GM20000 (cell line): ENCODE results near the gene USP37.

Source experiments
- DNase-seq: peaks from one replicate; pipeline ENCODE4 v3.0.0; 2012; ENCODE audit warnings: low spot score
- CTCF ChIP-seq: IDR thresholded peaks from 2 replicates; pipeline ENCODE4 v1.5.1; 2012; ENCODE audit warnings: mild to moderate bottlenecking, control low read depth; ENCODE audit errors: extremely low read depth, missing control alignments

The USP37 gene

GRCh38 chr2:218400930-218401881 is 166.9 kb downstream of the USP37 start:
- no peak for DNase-seq
- TF ChIP-seq CTCF: no peak
